Naive thymus-derived CD4-positive, alpha-beta T cell (primary cell): Measurements from ENCODE around the gene JPH3. TPM values are rescaled to one million over a fixed set of nuclear protein-coding genes. Genes with fewer than 3 reads are reported as not detected.
A peak's percentile ranks its signal among the peaks of the same experiment; 100 is the strongest.

ENCODE experiments used
- ATAC-seq: fragments of 150-1000 bp; cut with Tn5 transposase; 2 replicates; pipeline ENCODE4 v1.10.0; 2021; ENCODE audit warnings: mild to moderate bottlenecking, moderate library complexity
- CTCF ChIA-PET: fragments of 350-600 bp; sonication (Branson Sonifier 250); formaldehyde crosslinking; loops from one replicate; lab custom pipeline; 2021; ENCODE audit warnings: antibody characterized with exemption; lab: Charles Lee
- POLR2A ChIA-PET: fragments of 350-600 bp; sonication (Branson Sonifier 250); formaldehyde crosslinking; loops from one replicate; lab custom pipeline; 2021; ENCODE audit warnings: antibody characterized with exemption, inconsistent platforms; lab: Charles Lee
- DNase-seq, 9 donors: peaks; one replicate each; pipeline versions ENCODE4 v3.0.0 to v3.0.0-alpha.2; 2020 to 2022; ENCODE audit warnings: mixed read lengths in 1 of 9
- H3K27ac ChIP-seq: one replicate; pipeline ENCODE4 v1.7.0; 2013; ENCODE audit warnings: mild to moderate bottlenecking, low read depth, low read length, moderate library complexity
- H3K27me3 ChIP-seq, 2 donors: one replicate each; pipeline ENCODE4 v1.7.0; 2013; ENCODE audit warnings: low read length in 2 of 2, mild to moderate bottlenecking in 2 of 2, moderate library complexity in 2 of 2; ENCODE audit not compliant: control insufficient read depth in 2 of 2, insufficient read depth in 2 of 2
- H3K36me3 ChIP-seq, 3 experiments: 1 replicate in 2 of 3; 2 replicates in 1 of 3; pipeline ENCODE4 v1.7.0; 2013; ENCODE audit warnings: low read length in 3 of 3, mild to moderate bottlenecking in 3 of 3, moderate library complexity in 1 of 3; ENCODE audit not compliant: insufficient read depth in 3 of 3, control insufficient read depth in 2 of 3
- H3K4me1 ChIP-seq, 2 donors: one replicate each; pipeline ENCODE4 v1.7.0; 2013; ENCODE audit warnings: low read length in 2 of 2, mild to moderate bottlenecking in 2 of 2, moderate library complexity in 1 of 2; ENCODE audit not compliant: control insufficient read depth in 2 of 2, insufficient read depth in 2 of 2
- H3K4me3 ChIP-seq: 2 replicates; pipeline ENCODE4 v1.7.0; 2013; ENCODE audit warnings: mild to moderate bottlenecking, low read length
- H3K9me3 ChIP-seq, 3 experiments: 1 replicate in 2 of 3; 2 replicates in 1 of 3; pipeline ENCODE4 v1.7.0; 2013; ENCODE audit warnings: low read length in 3 of 3; ENCODE audit not compliant: control insufficient read depth in 2 of 3
- H3K27ac Mint-ChIP-seq, 9 donors: one replicate each; pipeline ENCODE4 v1.8.0; 2020 to 2022; ENCODE audit warnings: mixed read lengths in 9 of 9, mild to moderate bottlenecking in 8 of 9, moderate library complexity in 5 of 9, inconsistent platforms in 2 of 9
- H3K27me3 Mint-ChIP-seq, 5 donors: one replicate each; pipeline ENCODE4 v1.8.0; 2021 to 2022; ENCODE audit warnings: mixed read lengths in 5 of 5, mild to moderate bottlenecking in 1 of 5
- H3K36me3 Mint-ChIP-seq, 5 donors: one replicate each; pipeline ENCODE4 v1.8.0; 2020 to 2022; ENCODE audit warnings: mixed read lengths in 5 of 5, mild to moderate bottlenecking in 3 of 5, inconsistent platforms in 1 of 5
- H3K4me1 Mint-ChIP-seq, 7 donors: one replicate each; pipeline ENCODE4 v1.8.0; 2020 to 2022; ENCODE audit warnings: mixed read lengths in 7 of 7, mild to moderate bottlenecking in 3 of 7, inconsistent platforms in 1 of 7
- H3K4me3 Mint-ChIP-seq, 10 donors: one replicate each; pipeline ENCODE4 v1.8.0; 2020 to 2022; ENCODE audit warnings: mild to moderate bottlenecking in 10 of 10, mixed read lengths in 10 of 10, moderate library complexity in 6 of 10, inconsistent platforms in 2 of 10
- H3K9me3 Mint-ChIP-seq, 11 donors: one replicate each; pipeline ENCODE4 v1.8.0; 2020 to 2022; ENCODE audit warnings: mixed read lengths in 11 of 11, mild to moderate bottlenecking in 4 of 11, inconsistent platforms in 1 of 11, moderate library complexity in 1 of 11
- intact Hi-C, 2 donors: fragments of 100-400 bp; cut with micrococcal nuclease; formaldehyde crosslinking; loops; one replicate each; pipeline ENCODE4 v1.15.1; 2023
- polyA plus RNA-seq, 2 donors: library from polyadenylated mRNA; unstranded; fragments of 300-500 nt; fragmentation: Illumina TruSeq; gene quantifications; one replicate each; pipeline ENCODE4 v1.2.3, GENCODE V29; 2021
- total RNA-seq, 6 experiments: library from RNA in 5 of 6; stranded (reverse) in 5 of 6; gene quantifications; 1 replicate in 5 of 6; 2 replicates in 1 of 6; pipeline ENCODE4 v1.2.3 and lab custom pipeline; 2021 to 2026

The JPH3 gene
- total and polyA plus RNA-seq, 7 experiments from 2014 or later: not detected

DNA sequence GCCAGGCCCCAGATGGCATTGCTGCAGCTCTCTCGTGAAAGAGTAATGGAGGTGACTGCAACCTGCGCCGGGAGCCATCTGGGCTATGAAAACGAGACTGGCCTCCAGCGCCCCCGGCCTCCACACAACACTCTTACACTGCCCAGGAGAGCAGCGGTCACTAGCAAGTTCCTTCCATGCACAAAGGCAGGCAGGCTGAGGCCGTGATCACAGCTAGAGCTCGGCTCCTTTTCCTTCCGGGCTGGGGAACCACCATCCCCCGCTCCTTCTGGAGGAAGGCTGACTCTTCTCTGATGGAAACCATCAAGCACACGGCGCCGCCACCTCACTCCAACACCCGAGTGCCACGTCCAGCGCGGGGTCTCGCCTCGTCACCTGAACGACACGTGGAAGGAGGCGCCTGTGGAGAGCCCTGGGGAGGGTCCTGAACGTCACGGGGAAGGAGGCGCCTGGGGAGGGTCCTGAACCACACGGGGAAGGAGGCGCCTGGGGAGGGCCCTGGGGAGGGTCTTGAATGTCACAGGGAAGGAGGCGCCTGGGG, 101.6 kb downstream of the JPH3 start:
- no peak for DNase-seq
- intact Hi-C loops: loop anchor here in 1 of 2 donors (5.0 kb wide), 1 partner anchor 63 kb away; the partner anchor contains the start of gene KLHDC4
- Mint-ChIP-seq H3K36me3 (peaks cover 0 to 17% (median 3%) of the 10 kb centered on the region in 5 donors), H3K27ac (peak overlapping the region in 3 of 9 donors; percentile 30 to 81 (median 73)), H3K4me1 (peaks cover 28 to 50% (median 45%) of the 10 kb centered on the region in 7 donors), H3K4me3 (peak overlapping the region in 2 of 10 donors; percentile 75 to 79), H3K9me3 (no peaks in the 10 kb centered on the region), H3K27me3 (no peaks in the 10 kb centered on the region)
- no peaks in the 10 kb centered on the region for H3K27me3 ChIP-seq
- H3K27ac ChIP-seq: no peak overlapping the region
- no peak overlapping the region for H3K4me3 ChIP-seq
- H3K36me3 ChIP-seq: peaks cover 0 to 45% (median 7%) of the 10 kb centered on the region in 3 experiments
- no peak for ATAC-seq
- H3K9me3 ChIP-seq: no peaks in the 10 kb centered on the region
- ChIA-PET CTCF (no interaction called here), POLR2A (interaction anchor here (0.8 kb wide), 1 partner anchor 291 kb away, joined by 3 read pairs; no protein-coding TSS in a partner anchor)
- H3K4me1 ChIP-seq: peaks cover 13 to 31% of the 10 kb centered on the region in 2 donors

GRCh38 chr16:87704754-87705353, 102.5 kb downstream of the JPH3 start:
- Mint-ChIP-seq H3K27ac (peak overlapping the region in 7 of 9 donors; percentile 27 to 69 (median 48)), H3K4me1 (peaks cover 28 to 46% (median 41%) of the 10 kb centered on the region in 7 donors), H3K36me3 (peaks cover 0 to 17% (median 3%) of the 10 kb centered on the region in 5 donors), H3K9me3 (no peaks in the 10 kb centered on the region), H3K27me3 (no peaks in the 10 kb centered on the region), H3K4me3 (peak overlapping the region in 2 of 10 donors; percentile 43 to 57)
- H3K27ac ChIP-seq: no peak overlapping the region
- no peaks in the 10 kb centered on the region for H3K27me3 ChIP-seq
- no peak overlapping the region for H3K4me3 ChIP-seq
- H3K4me1 ChIP-seq: peaks cover 13 to 31% of the 10 kb centered on the region in 2 donors
- ChIA-PET POLR2A (no interaction called here), CTCF (no interaction called here)
- peaks cover 0 to 54% (median 8%) of the 10 kb centered on the region in 3 experiments for H3K36me3 ChIP-seq
- intact Hi-C loops: loop anchor here in 1 of 2 donors (5.0 kb wide), 1 partner anchor 62 kb away; the partner anchor contains the start of gene KLHDC4
- no peak for ATAC-seq
- DNase-seq: no peak
- no peaks in the 10 kb centered on the region for H3K9me3 ChIP-seq

DNA sequence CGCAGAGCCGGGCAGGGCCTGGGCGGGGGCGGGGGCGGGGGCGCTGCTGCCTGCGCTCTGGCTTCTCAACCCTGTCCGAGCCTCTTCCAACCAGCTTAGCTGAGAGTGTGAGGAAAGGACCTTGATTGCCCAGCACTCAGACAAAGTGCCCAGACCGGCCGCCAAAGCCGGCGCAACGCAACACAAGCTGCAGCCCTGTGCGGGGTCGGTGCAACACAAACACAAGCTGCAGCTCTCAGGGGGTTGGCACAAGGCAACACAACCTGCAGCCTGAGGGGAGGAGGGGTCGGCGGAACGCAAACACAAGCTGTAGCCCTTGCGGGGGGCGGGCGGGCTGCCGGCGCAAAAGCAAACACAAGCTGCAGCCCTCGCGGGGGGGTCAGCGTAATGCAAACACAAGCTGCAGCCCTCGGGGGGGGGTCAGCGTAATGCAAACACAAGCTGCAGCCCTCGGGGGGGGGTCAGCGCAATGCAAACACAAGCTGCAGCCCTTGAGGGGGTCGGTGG, 103.5 kb downstream of the JPH3 start:
- DNase-seq (no peak), ATAC-seq (no peak)
- ChIA-PET POLR2A (no interaction called here), CTCF (no interaction called here)
- H3K36me3 Mint-ChIP-seq: peaks cover 0 to 22% (median 3%) of the 10 kb centered on the region in 5 donors
- H3K9me3 Mint-ChIP-seq: no peaks in the 10 kb centered on the region
- no peak overlapping the region for H3K27ac Mint-ChIP-seq
- Histone ChIP-seq H3K36me3 (peaks cover 9 to 64% (median 11%) of the 10 kb centered on the region in 3 experiments), H3K9me3 (no peaks in the 10 kb centered on the region), H3K4me3 (no peak overlapping the region), H3K27ac (no peak overlapping the region), H3K27me3 (no peaks in the 10 kb centered on the region), H3K4me1 (peaks cover 13 to 29% of the 10 kb centered on the region in 2 donors)
- H3K4me1 Mint-ChIP-seq: peaks cover 25 to 41% (median 36%) of the 10 kb centered on the region in 7 donors
- intact Hi-C loops: no loop called here
- H3K4me3 Mint-ChIP-seq: no peak overlapping the region
- H3K27me3 Mint-ChIP-seq: no peaks in the 10 kb centered on the region

GRCh38 chr16:87706278-87707000, 104.1 kb downstream of the JPH3 start:
- ATAC-seq (no peak), DNase-seq (no peak)
- ChIA-PET CTCF (no interaction called here), POLR2A (no interaction called here)
- no peak overlapping the region for H3K27ac ChIP-seq
- Mint-ChIP-seq H3K4me3 (no peak overlapping the region), H3K27ac (peak overlapping the region in 1 of 9 donors; percentile 22), H3K27me3 (no peaks in the 10 kb centered on the region), H3K36me3 (peaks cover 0 to 22% (median 3%) of the 10 kb centered on the region in 5 donors), H3K4me1 (peaks cover 23 to 35% (median 30%) of the 10 kb centered on the region in 7 donors), H3K9me3 (no peaks in the 10 kb centered on the region)
- peaks cover 13 to 23% of the 10 kb centered on the region in 2 donors for H3K4me1 ChIP-seq
- H3K9me3 ChIP-seq: no peaks in the 10 kb centered on the region
- H3K4me3 ChIP-seq: no peak overlapping the region
- peaks cover 9 to 70% (median 11%) of the 10 kb centered on the region in 3 experiments for H3K36me3 ChIP-seq
- no peaks in the 10 kb centered on the region for H3K27me3 ChIP-seq
- intact Hi-C loops: no loop called here

DNA sequence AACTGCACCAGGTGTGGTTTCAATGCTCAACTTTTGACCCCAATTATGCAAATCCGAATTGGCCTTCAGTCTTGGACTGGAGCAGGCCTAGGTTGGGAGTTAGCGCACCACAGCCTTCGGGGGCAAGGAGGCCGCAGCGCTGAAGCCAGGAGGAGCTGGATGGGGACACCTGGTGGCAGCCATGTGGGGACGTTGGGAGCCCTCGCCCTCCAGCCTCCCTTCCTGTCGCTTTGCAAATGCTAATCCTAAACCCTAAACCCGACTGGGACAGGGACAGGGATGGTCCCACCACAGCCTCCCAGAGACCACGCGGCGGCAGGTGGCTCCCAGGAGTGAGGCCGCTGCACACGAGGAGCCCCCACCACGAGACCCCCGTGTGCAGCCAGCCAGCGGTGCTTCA, 104.8 kb downstream of the JPH3 start:
- no peak overlapping the region for H3K27ac ChIP-seq
- H3K4me3 Mint-ChIP-seq: no peak overlapping the region
- ATAC-seq (no peak), DNase-seq (no peak)
- H3K27ac Mint-ChIP-seq: no peak overlapping the region
- H3K4me1 Mint-ChIP-seq: peaks cover 17 to 28% (median 25%) of the 10 kb centered on the region in 7 donors
- no peaks in the 10 kb centered on the region for H3K9me3 ChIP-seq
- peaks cover 0 to 22% (median 3%) of the 10 kb centered on the region in 5 donors for H3K36me3 Mint-ChIP-seq
- H3K4me3 ChIP-seq: no peak overlapping the region
- ChIA-PET CTCF (no interaction called here), POLR2A (no interaction called here)
- no peaks in the 10 kb centered on the region for H3K9me3 Mint-ChIP-seq
- peaks cover 9 to 76% (median 11%) of the 10 kb centered on the region in 3 experiments for H3K36me3 ChIP-seq
- no peaks in the 10 kb centered on the region for H3K27me3 ChIP-seq
- intact Hi-C loops: no loop called here
- H3K4me1 ChIP-seq: peaks cover 13 to 19% of the 10 kb centered on the region in 2 donors
- H3K27me3 Mint-ChIP-seq: no peaks in the 10 kb centered on the region

- Histone ChIP-seq H3K36me3 (peaks cover 9 to 83% (median 11%) of the 10 kb centered on the region in 3 experiments), H3K4me3 (no peak overlapping the region), H3K9me3 (no peaks in the 10 kb centered on the region), H3K4me1 (peaks cover 9 to 19% of the 10 kb centered on the region in 2 donors), H3K27ac (no peak overlapping the region), H3K27me3 (no peaks in the 10 kb centered on the region)
- ATAC-seq (peak; percentile 72), DNase-seq (peak in 1 of 9 donors; percentile 21)
- intact Hi-C loops: no loop called here
- H3K4me1 Mint-ChIP-seq: peaks cover 11 to 22% (median 20%) of the 10 kb centered on the region in 7 donors
- H3K27me3 Mint-ChIP-seq: no peaks in the 10 kb centered on the region
- H3K9me3 Mint-ChIP-seq: no peaks in the 10 kb centered on the region
- POLR2A ChIA-PET: no interaction called here
- peak overlapping the region in 2 of 9 donors; percentile 12 to 33 for H3K27ac Mint-ChIP-seq
- peaks cover 0 to 22% (median 3%) of the 10 kb centered on the region in 5 donors for H3K36me3 Mint-ChIP-seq
- CTCF ChIA-PET: no interaction called here
- no peak overlapping the region for H3K4me3 Mint-ChIP-seq
Measured at GRCh38 chr16:87707714-87708580, 105.6 kb downstream of the JPH3 start.
